GM12878 (cell line): ENCODE measurements around the gene ITGA11. TPM values are rescaled to one million over a fixed set of nuclear protein-coding genes. Genes with fewer than 3 reads are reported as not detected.

Experiments
- ATAC-seq: fragments of 200-7000 bp; cut with Tn5 transposase; 3 replicates; pipeline ENCODE4 v1.9.1; 2020; ENCODE audit warnings: mild to moderate bottlenecking, moderate library complexity
- BruUV-seq: library from RNA; stranded (reverse); fragments of 400-500 nt; replicated peaks from 2 replicates; lab custom pipeline; 2021; lab: Mats Ljungman, UMichigan
- CTCF ChIA-PET: fragments of 300-600 bp; sonication (Branson Sonifier 250); formaldehyde crosslinking; extraction: SDS; loops from one replicate; lab custom pipeline; 2021; ENCODE audit warnings: inconsistent platforms; lab: Yijun Ruan, JAX
- POLR2A ChIA-PET: fragments of 350-600 bp; formaldehyde crosslinking; extraction: SDS; loops from one replicate; lab custom pipeline; 2021; ENCODE audit warnings: inconsistent platforms; lab: Charles Lee
- RAD21 ChIA-PET: fragments of 300-600 bp; sonication (Branson Sonifier 250); formaldehyde crosslinking; loops from one replicate; lab custom pipeline; 2023; ENCODE audit warnings: antibody characterized with exemption; ENCODE audit not compliant: unreplicated experiment; lab: Charles Lee
- SMC1A ChIA-PET: fragments of 300-600 bp; sonication (Branson Sonifier 250); formaldehyde crosslinking; loops from one replicate; lab custom pipeline; 2023; ENCODE audit not compliant: unreplicated experiment, uncharacterized antibody; lab: Charles Lee
- DNase-seq: peaks from one replicate; pipeline ENCODE4 v3.0.0-alpha.2; 2011; ENCODE audit warnings: low read depth, low spot score
- FAIRE-seq: peaks from 3 replicates; lab custom pipeline; 2011; peaks lifted over from hg19 to GRCh38; lab: Jason Lieb, UNC
- H2AFZ ChIP-seq: 2 replicates; pipeline ENCODE4 v1.6.0; 2011; ENCODE audit warnings: low read depth, low read length, control low read depth; ENCODE audit not compliant: control insufficient read depth
- H3K27ac ChIP-seq: 2 replicates; pipeline ENCODE4 v1.5.1; 2011; ENCODE audit warnings: control low read depth; ENCODE audit not compliant: control insufficient read depth, insufficient read depth
- H3K27me3 ChIP-seq, 2 experiments: replicated peaks in 1 of 2; 2 replicates each; pipeline versions ENCODE4 v1.6.0 to v1.6.1; 2011; ENCODE audit warnings: low read length in 1 of 2; ENCODE audit not compliant: control insufficient read depth in 2 of 2, insufficient read depth in 2 of 2
- H3K36me3 ChIP-seq, 2 experiments: 2 replicates each; pipeline ENCODE4 v1.5.1; 2011; ENCODE audit warnings: low read length in 1 of 2; ENCODE audit not compliant: control insufficient read depth in 2 of 2, insufficient read depth in 2 of 2
- H3K4me1 ChIP-seq: 2 replicates; pipeline ENCODE4 v1.6.1; 2011; ENCODE audit warnings: mild to moderate bottlenecking, low read length, moderate library complexity, mixed read lengths; ENCODE audit not compliant: control insufficient read depth, insufficient read depth
- H3K4me2 ChIP-seq: 2 replicates; pipeline ENCODE4 v1.6.0; 2011; ENCODE audit warnings: control low read depth; ENCODE audit not compliant: control insufficient read depth, insufficient read depth
- H3K4me3 ChIP-seq: fragments of 200-600 bp; sonication (generic); 2 replicates; pipeline ENCODE4 v1.5.1; 2016
- H3K79me2 ChIP-seq: 2 replicates; pipeline ENCODE4 v1.6.0; 2011; ENCODE audit warnings: low read length; ENCODE audit not compliant: control insufficient read depth, insufficient read depth
- H3K9ac ChIP-seq: 2 replicates; pipeline ENCODE4 v1.8.0; 2011; ENCODE audit warnings: low read length, control low read depth, mixed read lengths; ENCODE audit not compliant: control insufficient read depth, insufficient read depth
- H3K9me3 ChIP-seq: replicated peaks from 3 replicates; pipeline ENCODE4 v1.5.1; 2011; ENCODE audit warnings: mild to moderate bottlenecking, low read length; ENCODE audit not compliant: control insufficient read depth, insufficient read depth
- H4K20me1 ChIP-seq: 2 replicates; pipeline ENCODE4 v1.6.0; 2011; ENCODE audit not compliant: control insufficient read depth, insufficient read depth
- ASH2L ChIP-seq: fragments of 300-600, 200-600 bp; sonication (generic); IDR thresholded peaks from 2 replicates; pipeline ENCODE4 v1.6.1; 2017; ENCODE audit warnings: low read depth, mild to moderate bottlenecking, borderline replicate concordance
- ATF7 ChIP-seq: fragments of 450-650 bp; IDR thresholded peaks from 2 replicates; pipeline ENCODE4 v1.6.1; 2016; ENCODE audit warnings: low read depth, mild to moderate bottlenecking
- BMI1 ChIP-seq: fragments of 450-650 bp; IDR thresholded peaks from 2 replicates; pipeline ENCODE4 v1.6.1; 2016; ENCODE audit warnings: mild to moderate bottlenecking, moderate library complexity, borderline replicate concordance
- EP300 ChIP-seq, 2 experiments: fragments of 150-350 bp in 1 of 2; IDR thresholded peaks; 2 replicates each; pipeline ENCODE4 v1.6.1; 2011 to 2012; ENCODE audit warnings: low read depth in 2 of 2, low read length in 2 of 2, borderline replicate concordance in 1 of 2, improper control_type of control experiment in 1 of 2, inconsistent platforms in 1 of 2; ENCODE audit not compliant: control insufficient read depth in 1 of 2
- EZH2 ChIP-seq: IDR thresholded peaks from 2 replicates; pipeline ENCODE4 v1.6.1; 2012; ENCODE audit warnings: low read depth, mild to moderate bottlenecking, control low read depth, inconsistent platforms, low read length, borderline replicate concordance; ENCODE audit not compliant: control insufficient read depth
- JUND ChIP-seq: IDR thresholded peaks from 2 replicates; pipeline ENCODE4 v1.6.1; 2012; ENCODE audit warnings: low read depth, mild to moderate bottlenecking, low read length, improper control_type of control experiment, moderate library complexity
- MEF2B ChIP-seq: fragments of 450-650 bp; IDR thresholded peaks from 2 replicates; pipeline ENCODE4 v1.6.1; 2018; ENCODE audit warnings: mild to moderate bottlenecking, moderate library complexity; ENCODE audit not compliant: partially characterized antibody, poor library complexity, severe bottlenecking
- NR2C1 ChIP-seq: fragments of 450-650 bp; IDR thresholded peaks from 2 replicates; pipeline ENCODE4 v1.6.1; 2017; ENCODE audit warnings: antibody characterized with exemption, mild to moderate bottlenecking, moderate library complexity
- PAX8 ChIP-seq: fragments of 450-650 bp; IDR thresholded peaks from 2 replicates; pipeline ENCODE4 v1.6.1; 2017; ENCODE audit warnings: mild to moderate bottlenecking, moderate library complexity
- POLR2A ChIP-seq: IDR thresholded peaks from 2 replicates; pipeline ENCODE4 v1.6.1; 2011; ENCODE audit warnings: low read depth, mild to moderate bottlenecking, low read length
- POU2F2 ChIP-seq: IDR thresholded peaks from 3 replicates; pipeline ENCODE4 v1.6.1; 2011; ENCODE audit warnings: low read depth, mild to moderate bottlenecking, low read length, borderline replicate concordance
- RBBP5 ChIP-seq: fragments of 200-600 bp; sonication (generic); conservative IDR thresholded peaks from 2 replicates; pipeline ENCODE4 v1.6.1; 2016
- RELA ChIP-seq: fragments of 450-650 bp; IDR thresholded peaks from 2 replicates; pipeline ENCODE4 v1.8.0; 2014; ENCODE audit warnings: borderline replicate concordance; ENCODE audit not compliant: partially characterized antibody
- TBL1XR1 ChIP-seq: IDR thresholded peaks from 2 replicates; pipeline ENCODE4 v1.6.1; 2012; ENCODE audit warnings: low read depth, low read length, improper control_type of control experiment
- ZNF622 ChIP-seq: fragments of 450-650 bp; IDR thresholded peaks from 2 replicates; pipeline ENCODE4 v1.6.1; 2017; ENCODE audit warnings: mild to moderate bottlenecking, inconsistent platforms
- ZSCAN29 ChIP-seq: fragments of 450-650 bp; IDR thresholded peaks from 2 replicates; pipeline ENCODE4 v1.6.1; 2017; ENCODE audit warnings: mild to moderate bottlenecking, moderate library complexity
- WGBS: methylation state at CpG from one replicate; pipeline ENCODE4 v1.1.6; 2016; ENCODE audit warnings: low lambda C conversion rate; ENCODE audit not compliant: insufficient replicate concordance, insufficient coverage; ENCODE audit errors: missing lambda C conversion rate; 5-methylcytosine and 5-hydroxymethylcytosine counted together
- in situ Hi-C: fragments of 300-500 bp; cut with MboI; formaldehyde crosslinking; loops from 9 replicates; pipeline ENCODE4 v1.14.3; 2018; ENCODE audit warnings: mixed read lengths
- intact Hi-C: fragments of 100-400 bp; cut with micrococcal nuclease; formaldehyde crosslinking; loops from one replicate; pipeline ENCODE4 v1.14.2; 2022; ENCODE audit not compliant: unreplicated experiment
- polyA plus RNA-seq, 11 experiments: library from polyadenylated mRNA; depleted of rRNA in 4 of 11; unstranded in 6 of 11; stranded (reverse) in 5 of 11; fragments of >200 nt; fragmentation: Nextera tagmentation in 4 of 11; fragmentation: Illumina TruSeq in 1 of 11; extraction: Ambion mirVana in 4 of 11; extraction: Trizol in 1 of 11; gene quantifications; 1 replicate in 1 of 11; 2 replicates in 10 of 11; pipeline versions ENCODE4 v1.2.1 to v1.2.3, GENCODE V29; 2011 to 2016; ENCODE audit warnings: inconsistent platforms in 2 of 11, missing spikeins in 2 of 11, low read depth in 1 of 11
- total RNA-seq, 4 experiments: library from RNA; depleted of rRNA in 3 of 4; stranded (reverse); fragments of >200 nt in 3 of 4; fragmentation: Illumina TruSeq in 1 of 4; extraction: Trizol in 1 of 4; gene quantifications; 2 replicates each; pipeline versions ENCODE4 v1.2.1 to v1.2.3, GENCODE V29; 2013 to 2021
- TF ChIP-seq, protein P1 (sequence below): fragments of 450-650 bp; IDR thresholded peaks from 2 replicates; pipeline ENCODE4 v1.6.1; 2017; ENCODE audit warnings: mild to moderate bottlenecking
- TF ChIP-seq, protein P2 (sequence below): IDR thresholded peaks from 2 replicates; pipeline ENCODE4 v1.6.1; 2011; ENCODE audit warnings: low read depth, mild to moderate bottlenecking, low read length, moderate library complexity, borderline replicate concordance; ENCODE audit errors: extremely low read depth

ITGA11 gene
- total and polyA plus RNA-seq, 10 of the 15 experiments (the other 5 are each of a cell fraction or from before 2014, with no cell fraction given): under 0.01 to 0.36 (median 0.13) TPM; not detected in 1

DNA sequence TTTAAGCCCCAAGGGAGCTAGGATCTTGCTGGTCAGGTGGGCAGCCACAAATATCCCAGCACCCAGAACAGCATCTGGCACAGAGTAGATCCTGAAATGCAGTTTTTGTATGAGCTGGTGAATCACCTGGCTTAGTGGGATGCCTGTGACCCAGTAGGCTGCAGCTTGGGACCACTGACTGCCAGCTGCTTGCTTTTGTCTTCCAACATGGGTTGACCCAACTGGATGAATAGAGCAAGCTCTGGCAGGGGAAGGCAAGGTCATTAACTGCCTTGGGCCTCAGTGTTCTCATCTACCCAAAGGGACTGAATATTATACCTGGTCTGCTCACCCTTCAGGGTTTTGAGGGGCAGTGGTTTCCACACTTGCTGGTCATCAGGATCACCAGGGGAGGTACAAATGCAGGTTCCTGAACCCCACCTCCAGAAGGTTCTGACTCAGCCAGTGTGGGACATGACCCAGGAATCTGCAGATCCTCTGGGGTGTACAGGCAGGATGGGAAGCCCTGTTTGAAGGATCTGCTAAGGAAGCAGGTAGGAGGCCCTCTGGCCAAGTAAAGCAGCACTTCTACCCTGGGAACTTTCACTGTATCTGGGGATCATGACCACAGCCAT lies 55.4 kb downstream of the ITGA11 start:
- in situ Hi-C loops: no loop called here
- ATAC-seq: no peak

DNA sequence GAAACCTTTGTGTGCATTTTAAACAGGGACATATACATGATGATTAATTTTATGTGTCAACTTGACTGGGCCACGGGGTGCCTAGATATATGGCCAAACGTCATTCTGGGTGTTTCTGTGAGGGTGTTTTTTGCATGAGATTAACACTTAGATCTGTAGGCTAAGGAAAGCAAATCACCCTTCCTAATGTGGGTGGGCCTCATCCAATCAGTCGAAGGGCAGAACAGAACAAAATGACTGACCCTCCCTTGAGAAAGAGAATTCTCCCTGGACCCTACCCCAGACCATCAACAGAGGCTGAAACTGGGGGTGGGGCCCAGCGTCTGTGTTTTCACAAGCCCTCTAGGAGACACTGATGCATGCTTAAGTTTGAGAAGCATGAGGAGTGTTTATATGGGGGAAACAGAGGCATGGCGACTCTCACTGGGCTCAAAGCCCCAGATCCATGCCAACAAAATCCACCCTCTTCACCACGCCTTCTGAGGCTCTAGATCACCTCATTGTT lies 56.2 kb downstream of the ITGA11 start:
- 19% methylated on average over 6 of the region's 6 CpGs for WGBS
- Histone ChIP-seq H2AFZ (no peak overlapping the region), H4K20me1 (no peaks in the 10 kb centered on the region), H3K9me3 (no peaks in the 10 kb centered on the region), H3K79me2 (no peaks in the 10 kb centered on the region), H3K27me3 (no peaks in the 10 kb centered on the region; a peak in 1 of 4 replicates), H3K4me2 (no peak overlapping the region), H3K9ac (no peak overlapping the region), H3K36me3 (no peaks in the 10 kb centered on the region), H3K4me3 (no peak overlapping the region), H3K4me1 (no peaks in the 10 kb centered on the region), H3K27ac (no peak overlapping the region)
- no peak for ATAC-seq
- in situ Hi-C loops (no loop called here), intact Hi-C loops (no loop called here)
- CTCF ChIA-PET: no interaction called here
- FAIRE-seq: no peak
- SMC1A ChIA-PET: no interaction called here
- BruUV-seq: no TSS peak
- no peak for DNase-seq
- POLR2A ChIA-PET: interaction anchor here (0.6 kb wide), 1 partner anchor 1783 kb away, joined by 3 read pairs; no protein-coding TSS in a partner anchor
- RAD21 ChIA-PET: no interaction called here
- TF ChIP-seq NR2C1: no peak
- no peak for TF ChIP-seq ZSCAN29
- TF ChIP-seq, protein P1, sequence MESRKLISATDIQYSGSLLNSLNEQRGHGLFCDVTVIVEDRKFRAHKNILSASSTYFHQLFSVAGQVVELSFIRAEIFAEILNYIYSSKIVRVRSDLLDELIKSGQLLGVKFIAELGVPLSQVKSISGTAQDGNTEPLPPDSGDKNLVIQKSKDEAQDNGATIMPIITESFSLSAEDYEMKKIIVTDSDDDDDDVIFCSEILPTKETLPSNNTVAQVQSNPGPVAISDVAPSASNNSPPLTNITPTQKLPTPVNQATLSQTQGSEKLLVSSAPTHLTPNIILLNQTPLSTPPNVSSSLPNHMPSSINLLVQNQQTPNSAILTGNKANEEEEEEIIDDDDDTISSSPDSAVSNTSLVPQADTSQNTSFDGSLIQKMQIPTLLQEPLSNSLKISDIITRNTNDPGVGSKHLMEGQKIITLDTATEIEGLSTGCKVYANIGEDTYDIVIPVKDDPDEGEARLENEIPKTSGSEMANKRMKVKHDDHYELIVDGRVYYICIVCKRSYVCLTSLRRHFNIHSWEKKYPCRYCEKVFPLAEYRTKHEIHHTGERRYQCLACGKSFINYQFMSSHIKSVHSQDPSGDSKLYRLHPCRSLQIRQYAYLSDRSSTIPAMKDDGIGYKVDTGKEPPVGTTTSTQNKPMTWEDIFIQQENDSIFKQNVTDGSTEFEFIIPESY: no peak
- TF ChIP-seq, protein P2, sequence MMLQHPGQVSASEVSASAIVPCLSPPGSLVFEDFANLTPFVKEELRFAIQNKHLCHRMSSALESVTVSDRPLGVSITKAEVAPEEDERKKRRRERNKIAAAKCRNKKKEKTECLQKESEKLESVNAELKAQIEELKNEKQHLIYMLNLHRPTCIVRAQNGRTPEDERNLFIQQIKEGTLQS: no peak
- no peak for TF ChIP-seq TBL1XR1
- no peak for TF ChIP-seq EZH2
- no peak for TF ChIP-seq PAX8
- no peak for TF ChIP-seq MEF2B
- no peak for TF ChIP-seq BMI1
- no peak for TF ChIP-seq EP300 (IDR thresholded peaks at IDR 0.05; ENCODE audit: borderline replicate concordance in 1 of 2, control insufficient read depth in 1 of 2, low read depth in 2 of 2, low read length in 2 of 2)
- no peak for TF ChIP-seq ASH2L
- no peak for TF ChIP-seq ZNF622
- TF ChIP-seq POLR2A: no peak
- TF ChIP-seq POU2F2: no peak

More for the DNA sequence above, 55.4 kb downstream of the ITGA11 start:
- intact Hi-C loops: no loop called here
- H3K9ac ChIP-seq: no peak overlapping the region
- ChIA-PET POLR2A (no interaction called here), CTCF (no interaction called here), SMC1A (interaction anchor here (0.7 kb wide), 1 partner anchor 16 kb away, joined by 3 read pairs; no protein-coding TSS in a partner anchor), RAD21 (no interaction called here)
- H2AFZ ChIP-seq: no peak overlapping the region
- H3K4me2 ChIP-seq: no peak overlapping the region
- no peak overlapping the region for H3K4me3 ChIP-seq
- H3K9me3 ChIP-seq: no peaks in the 10 kb centered on the region
- DNase-seq (no peak), FAIRE-seq (no peak)
- H4K20me1 ChIP-seq: no peaks in the 10 kb centered on the region
- no peaks in the 10 kb centered on the region for H3K4me1 ChIP-seq
- no peaks in the 10 kb centered on the region; a peak in 1 of 4 replicates for H3K27me3 ChIP-seq
- H3K27ac ChIP-seq: no peak overlapping the region
- no peak for TF ChIP-seq RELA
- TF ChIP-seq ATF7: no peak
- no peak for TF ChIP-seq EP300 (IDR thresholded peaks at IDR 0.05; ENCODE audit: borderline replicate concordance in 1 of 2, control insufficient read depth in 1 of 2, low read depth in 2 of 2, low read length in 2 of 2)
- TF ChIP-seq JUND: no peak
- TF ChIP-seq RBBP5: no peak
- no peaks in the 10 kb centered on the region for H3K79me2 ChIP-seq
- no peaks in the 10 kb centered on the region for H3K36me3 ChIP-seq
- BruUV-seq: no TSS peak
